ENCODE measurements around the gene IFI27. TPM values are rescaled to one million over a fixed set of nuclear protein-coding genes. Genes with fewer than 3 reads are reported as not detected.

Gene IFI27
- polyA plus RNA-seq, 1 of the 3 experiments (the other 2 are of a cell fraction): 1.2 TPM

DNA sequence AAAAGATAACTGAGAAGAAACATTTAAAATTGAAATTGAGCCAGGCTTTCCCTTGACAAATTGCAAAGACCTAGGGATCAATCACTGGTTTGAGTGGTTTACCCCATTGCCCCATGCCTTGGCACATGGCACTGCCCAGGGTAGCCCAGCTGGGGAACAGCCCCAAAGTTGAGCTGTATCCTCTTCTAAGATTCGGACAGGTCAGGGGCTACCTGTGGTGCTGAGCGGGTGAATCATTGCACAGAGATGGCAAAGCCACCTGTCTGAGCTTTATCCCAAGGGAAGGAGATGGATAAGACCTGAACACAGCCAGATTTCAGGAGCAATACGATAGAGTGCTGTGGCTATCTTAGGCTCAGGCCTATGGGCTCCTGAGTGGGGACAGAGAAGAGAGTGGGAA, 11.9 kb downstream of the IFI27 start (continued):
- TF ChIP-seq, protein P1, sequence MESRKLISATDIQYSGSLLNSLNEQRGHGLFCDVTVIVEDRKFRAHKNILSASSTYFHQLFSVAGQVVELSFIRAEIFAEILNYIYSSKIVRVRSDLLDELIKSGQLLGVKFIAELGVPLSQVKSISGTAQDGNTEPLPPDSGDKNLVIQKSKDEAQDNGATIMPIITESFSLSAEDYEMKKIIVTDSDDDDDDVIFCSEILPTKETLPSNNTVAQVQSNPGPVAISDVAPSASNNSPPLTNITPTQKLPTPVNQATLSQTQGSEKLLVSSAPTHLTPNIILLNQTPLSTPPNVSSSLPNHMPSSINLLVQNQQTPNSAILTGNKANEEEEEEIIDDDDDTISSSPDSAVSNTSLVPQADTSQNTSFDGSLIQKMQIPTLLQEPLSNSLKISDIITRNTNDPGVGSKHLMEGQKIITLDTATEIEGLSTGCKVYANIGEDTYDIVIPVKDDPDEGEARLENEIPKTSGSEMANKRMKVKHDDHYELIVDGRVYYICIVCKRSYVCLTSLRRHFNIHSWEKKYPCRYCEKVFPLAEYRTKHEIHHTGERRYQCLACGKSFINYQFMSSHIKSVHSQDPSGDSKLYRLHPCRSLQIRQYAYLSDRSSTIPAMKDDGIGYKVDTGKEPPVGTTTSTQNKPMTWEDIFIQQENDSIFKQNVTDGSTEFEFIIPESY (IDR thresholded peaks at IDR 0.05; ENCODE audit: borderline replicate concordance, low read depth): no peak
- TF ChIP-seq GABPA (IDR thresholded peaks at IDR 0.05; ENCODE audit: low read depth) (no peak), RFX5 (IDR thresholded peaks at IDR 0.05; ENCODE audit: low read length) (no peak), RCOR1 (IDR thresholded peaks at IDR 0.05; ENCODE audit: low read length) (no peak), TEAD4 (IDR thresholded peaks at IDR 0.05; ENCODE audit: borderline replicate concordance, insufficient read depth) (no peak), EP300 (IDR thresholded peaks at IDR 0.05; ENCODE audit: borderline replicate concordance in 1 of 2, low read depth in 1 of 2, low read length in 1 of 2) (no peak), RXRA (IDR thresholded peaks at IDR 0.05; ENCODE audit: borderline replicate concordance, low read depth) (no peak)
- TF ChIP-seq, protein P2, sequence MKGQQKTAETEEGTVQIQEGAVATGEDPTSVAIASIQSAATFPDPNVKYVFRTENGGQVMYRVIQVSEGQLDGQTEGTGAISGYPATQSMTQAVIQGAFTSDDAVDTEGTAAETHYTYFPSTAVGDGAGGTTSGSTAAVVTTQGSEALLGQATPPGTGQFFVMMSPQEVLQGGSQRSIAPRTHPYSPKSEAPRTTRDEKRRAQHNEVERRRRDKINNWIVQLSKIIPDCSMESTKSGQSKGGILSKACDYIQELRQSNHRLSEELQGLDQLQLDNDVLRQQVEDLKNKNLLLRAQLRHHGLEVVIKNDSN (IDR thresholded peaks at IDR 0.05; ENCODE audit: borderline replicate concordance, low read depth): no peak
- TF ChIP-seq, protein P3, sequence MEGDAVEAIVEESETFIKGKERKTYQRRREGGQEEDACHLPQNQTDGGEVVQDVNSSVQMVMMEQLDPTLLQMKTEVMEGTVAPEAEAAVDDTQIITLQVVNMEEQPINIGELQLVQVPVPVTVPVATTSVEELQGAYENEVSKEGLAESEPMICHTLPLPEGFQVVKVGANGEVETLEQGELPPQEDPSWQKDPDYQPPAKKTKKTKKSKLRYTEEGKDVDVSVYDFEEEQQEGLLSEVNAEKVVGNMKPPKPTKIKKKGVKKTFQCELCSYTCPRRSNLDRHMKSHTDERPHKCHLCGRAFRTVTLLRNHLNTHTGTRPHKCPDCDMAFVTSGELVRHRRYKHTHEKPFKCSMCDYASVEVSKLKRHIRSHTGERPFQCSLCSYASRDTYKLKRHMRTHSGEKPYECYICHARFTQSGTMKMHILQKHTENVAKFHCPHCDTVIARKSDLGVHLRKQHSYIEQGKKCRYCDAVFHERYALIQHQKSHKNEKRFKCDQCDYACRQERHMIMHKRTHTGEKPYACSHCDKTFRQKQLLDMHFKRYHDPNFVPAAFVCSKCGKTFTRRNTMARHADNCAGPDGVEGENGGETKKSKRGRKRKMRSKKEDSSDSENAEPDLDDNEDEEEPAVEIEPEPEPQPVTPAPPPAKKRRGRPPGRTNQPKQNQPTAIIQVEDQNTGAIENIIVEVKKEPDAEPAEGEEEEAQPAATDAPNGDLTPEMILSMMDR (IDR thresholded peaks at IDR 0.05): no peak

DNA sequence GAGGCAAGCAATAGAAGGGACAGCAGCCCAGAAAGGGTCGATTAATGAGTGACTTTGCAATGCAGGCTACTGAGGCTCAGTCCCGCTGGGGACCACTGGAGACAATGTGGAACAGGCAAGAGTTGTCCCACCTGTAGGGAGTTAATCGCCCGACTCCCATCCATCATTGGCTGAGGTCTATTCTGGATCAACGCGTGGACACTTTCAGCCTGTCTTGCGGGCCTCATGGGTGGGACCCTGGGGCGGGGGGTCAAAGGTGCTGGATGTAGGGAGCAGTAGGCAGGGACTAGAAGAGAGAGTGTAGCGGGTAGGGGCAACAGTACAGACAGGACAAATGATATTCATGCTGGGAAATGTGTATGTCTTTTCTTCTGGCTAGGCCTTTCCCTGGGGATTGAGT, 12.8 kb downstream of the IFI27 start:
- H3K9me3 ChIP-seq: no peaks in the 10 kb centered on the region
- CTCF ChIA-PET: interaction anchor here (1.5 to 3.4 kb wide), 3 partner anchors 9 to 72 kb away, joined by 4 to 20 read pairs (median 7); no protein-coding TSS in a partner anchor
- no peaks in the 10 kb centered on the region for H3K79me2 ChIP-seq (ENCODE audit: insufficient read depth)
- 77% methylated on average over 9 of the region's 9 CpGs for WGBS (ENCODE audit: low lambda C conversion rate)
- H3K36me3 ChIP-seq (replicated peaks in 1 of 2; ENCODE audit: control insufficient read depth in 1 of 2, insufficient read depth in 2 of 2, low read length in 1 of 2): peaks cover 0 to 6% of the 10 kb centered on the region in 2 experiments
- H3K4me3 ChIP-seq (ENCODE audit: low read depth in 2 of 2, low read length in 1 of 2): no peak overlapping the region
- TF ChIP-seq CHD2 (IDR thresholded peaks at IDR 0.05; ENCODE audit: low read length, partially characterized antibody): no peak
- TF ChIP-seq FOXJ3 (CRISPR knock-in tag; IDR thresholded peaks at IDR 0.05): no peak
- TF ChIP-seq, protein P4, sequence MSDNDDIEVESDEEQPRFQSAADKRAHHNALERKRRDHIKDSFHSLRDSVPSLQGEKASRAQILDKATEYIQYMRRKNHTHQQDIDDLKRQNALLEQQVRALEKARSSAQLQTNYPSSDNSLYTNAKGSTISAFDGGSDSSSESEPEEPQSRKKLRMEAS (IDR thresholded peaks at IDR 0.05; ENCODE audit: low read depth): no peak
- no peak for TF ChIP-seq YY1 (IDR thresholded peaks at IDR 0.05; ENCODE audit: low read depth)
- no peak for TF ChIP-seq RAD21 (IDR thresholded peaks at IDR 0.05; ENCODE audit: low read length)
- TF ChIP-seq FOSL2 (IDR thresholded peaks at IDR 0.05; ENCODE audit: borderline replicate concordance, low read depth): no peak
- TF ChIP-seq RCOR1 (IDR thresholded peaks at IDR 0.05; ENCODE audit: low read length): no peak
- TF ChIP-seq RFX5 (IDR thresholded peaks at IDR 0.05; ENCODE audit: low read length): no peak
- no peak for TF ChIP-seq EP300 (IDR thresholded peaks at IDR 0.05; ENCODE audit: borderline replicate concordance in 1 of 2, low read depth in 1 of 2, low read length in 1 of 2)
- no peak overlapping the region for H2AFZ ChIP-seq (ENCODE audit: low read depth)
- POLR2A ChIA-PET: no interaction called here
- H3K27ac ChIP-seq (ENCODE audit: low read depth in 2 of 2, low read length in 1 of 2): no peak overlapping the region
- H3K27me3 ChIP-seq (ENCODE audit: insufficient read depth): no peaks in the 10 kb centered on the region
- no peak overlapping the region for H3K4me2 ChIP-seq
- H3K9ac ChIP-seq: no peak overlapping the region
- H4K20me1 ChIP-seq (ENCODE audit: insufficient read depth): no peaks in the 10 kb centered on the region
- H3K9me2 ChIP-seq: no peaks in the 10 kb centered on the region
- H3K4me1 ChIP-seq (ENCODE audit: control insufficient read depth in 1 of 2, insufficient read depth in 2 of 2, low read depth in 1 of 2, low read length in 1 of 2): peaks cover 0 to 3% of the 10 kb centered on the region in 2 experiments; a peak in 1 of 4 replicates
- H3F3A ChIP-seq (replicated peaks; ENCODE audit: insufficient read depth): no peaks in the 10 kb centered on the region
- no peak for DNase-seq
